Esophagus squamous epithelium (tissue), 4 donors: Measurements from ENCODE around the gene MAN2B1.

Experiments used
- POLR2A ChIP-seq, 4 donors: fragments of 450-650 bp; IDR thresholded peaks; one replicate each; pipeline ENCODE4 v1.6.1; 2017; ENCODE audit warnings: antibody characterized with exemption in 4 of 4, mild to moderate bottlenecking in 4 of 4, moderate library complexity in 3 of 4
- TF ChIP-seq, protein P1 (sequence below), 6 experiments: fragments of 450-650 bp in 4 of 6; fragments of 200-600 bp in 2 of 6; sonication (generic) in 2 of 6; IDR thresholded peaks; one replicate each; pipeline ENCODE4 v1.5.1; 2016 to 2019; ENCODE audit warnings: antibody characterized with exemption in 6 of 6, mild to moderate bottlenecking in 4 of 6, moderate library complexity in 4 of 6

- TF ChIP-seq POLR2A (IDR thresholded peaks at IDR 0.05), result no peak
- TF ChIP-seq, protein P1, sequence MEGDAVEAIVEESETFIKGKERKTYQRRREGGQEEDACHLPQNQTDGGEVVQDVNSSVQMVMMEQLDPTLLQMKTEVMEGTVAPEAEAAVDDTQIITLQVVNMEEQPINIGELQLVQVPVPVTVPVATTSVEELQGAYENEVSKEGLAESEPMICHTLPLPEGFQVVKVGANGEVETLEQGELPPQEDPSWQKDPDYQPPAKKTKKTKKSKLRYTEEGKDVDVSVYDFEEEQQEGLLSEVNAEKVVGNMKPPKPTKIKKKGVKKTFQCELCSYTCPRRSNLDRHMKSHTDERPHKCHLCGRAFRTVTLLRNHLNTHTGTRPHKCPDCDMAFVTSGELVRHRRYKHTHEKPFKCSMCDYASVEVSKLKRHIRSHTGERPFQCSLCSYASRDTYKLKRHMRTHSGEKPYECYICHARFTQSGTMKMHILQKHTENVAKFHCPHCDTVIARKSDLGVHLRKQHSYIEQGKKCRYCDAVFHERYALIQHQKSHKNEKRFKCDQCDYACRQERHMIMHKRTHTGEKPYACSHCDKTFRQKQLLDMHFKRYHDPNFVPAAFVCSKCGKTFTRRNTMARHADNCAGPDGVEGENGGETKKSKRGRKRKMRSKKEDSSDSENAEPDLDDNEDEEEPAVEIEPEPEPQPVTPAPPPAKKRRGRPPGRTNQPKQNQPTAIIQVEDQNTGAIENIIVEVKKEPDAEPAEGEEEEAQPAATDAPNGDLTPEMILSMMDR (IDR thresholded peaks at IDR 0.05), result no peak
Measured at GRCh38 chr19:12668932-12669269, 2.4 kb upstream of the MAN2B1 start.
